Esophagus squamous epithelium (tissue), 4 donors: ENCODE measurements around the gene RGS7.

ENCODE experiments used
- POLR2A ChIP-seq, 4 donors: fragments of 450-650 bp; IDR thresholded peaks; one replicate each; pipeline ENCODE4 v1.6.1; 2017; ENCODE audit warnings: antibody characterized with exemption in 4 of 4, mild to moderate bottlenecking in 4 of 4, moderate library complexity in 3 of 4
- TF ChIP-seq, protein P1 (sequence below), 6 experiments: fragments of 450-650 bp in 4 of 6; fragments of 200-600 bp in 2 of 6; sonication (generic) in 2 of 6; IDR thresholded peaks; one replicate each; pipeline ENCODE4 v1.5.1; 2016 to 2019; ENCODE audit warnings: antibody characterized with exemption in 6 of 6, mild to moderate bottlenecking in 4 of 6, moderate library complexity in 4 of 6

DNA sequence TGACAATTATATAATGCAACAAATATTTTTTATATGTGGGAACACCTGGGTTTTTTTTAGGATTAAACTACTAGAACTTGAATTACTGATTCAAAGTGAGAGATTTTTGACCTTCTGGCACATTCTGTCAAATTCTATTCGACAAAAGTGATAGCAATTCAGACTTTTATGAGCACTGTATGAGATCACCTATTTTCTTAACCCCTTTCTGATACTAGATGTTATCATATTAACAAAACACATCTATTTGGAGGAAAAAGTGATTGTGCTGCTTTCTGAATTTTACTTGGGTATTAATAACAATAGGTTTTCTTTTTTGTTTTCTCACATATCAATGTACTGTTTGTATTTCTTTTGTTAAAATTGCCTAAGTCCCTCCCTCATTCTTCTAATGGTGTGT, 570.1 kb downstream of the RGS7 start:
- TF ChIP-seq, protein P1, sequence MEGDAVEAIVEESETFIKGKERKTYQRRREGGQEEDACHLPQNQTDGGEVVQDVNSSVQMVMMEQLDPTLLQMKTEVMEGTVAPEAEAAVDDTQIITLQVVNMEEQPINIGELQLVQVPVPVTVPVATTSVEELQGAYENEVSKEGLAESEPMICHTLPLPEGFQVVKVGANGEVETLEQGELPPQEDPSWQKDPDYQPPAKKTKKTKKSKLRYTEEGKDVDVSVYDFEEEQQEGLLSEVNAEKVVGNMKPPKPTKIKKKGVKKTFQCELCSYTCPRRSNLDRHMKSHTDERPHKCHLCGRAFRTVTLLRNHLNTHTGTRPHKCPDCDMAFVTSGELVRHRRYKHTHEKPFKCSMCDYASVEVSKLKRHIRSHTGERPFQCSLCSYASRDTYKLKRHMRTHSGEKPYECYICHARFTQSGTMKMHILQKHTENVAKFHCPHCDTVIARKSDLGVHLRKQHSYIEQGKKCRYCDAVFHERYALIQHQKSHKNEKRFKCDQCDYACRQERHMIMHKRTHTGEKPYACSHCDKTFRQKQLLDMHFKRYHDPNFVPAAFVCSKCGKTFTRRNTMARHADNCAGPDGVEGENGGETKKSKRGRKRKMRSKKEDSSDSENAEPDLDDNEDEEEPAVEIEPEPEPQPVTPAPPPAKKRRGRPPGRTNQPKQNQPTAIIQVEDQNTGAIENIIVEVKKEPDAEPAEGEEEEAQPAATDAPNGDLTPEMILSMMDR (IDR thresholded peaks at IDR 0.05), result no peak
- no peak for TF ChIP-seq POLR2A (IDR thresholded peaks at IDR 0.05)
